Measurements from ENCODE around the gene FAM83E. TPM values are rescaled to one million over a fixed set of nuclear protein-coding genes. Genes with fewer than 3 reads are reported as not detected.
A peak's percentile ranks its signal among the peaks of the same experiment; 100 is the strongest.

FAM83E gene
- total and polyA plus RNA-seq, 8 donors = 1.2 to 3.4 (median 2.6) TPM

DNA sequence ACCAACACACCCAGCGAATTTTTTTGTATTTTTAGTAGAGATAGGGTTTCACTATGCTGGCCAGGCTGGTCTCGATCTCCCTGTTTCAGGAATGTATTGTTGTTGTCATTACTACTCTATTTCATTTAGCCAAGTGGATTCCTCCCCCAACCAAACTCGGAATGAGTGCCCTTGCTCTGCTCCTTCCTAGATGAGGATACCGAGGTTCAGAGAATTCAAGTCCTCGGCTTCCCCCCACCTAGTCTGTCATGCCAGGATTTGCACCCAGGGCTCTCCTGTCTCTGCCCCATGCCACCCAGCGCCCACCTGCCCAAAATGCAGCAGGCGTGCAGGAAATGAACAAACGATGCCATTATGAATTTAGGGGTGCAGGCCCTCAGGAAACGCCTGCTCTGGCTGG lies 11.9 kb downstream of the FAM83E start:
- TF ChIP-seq, protein P1, sequence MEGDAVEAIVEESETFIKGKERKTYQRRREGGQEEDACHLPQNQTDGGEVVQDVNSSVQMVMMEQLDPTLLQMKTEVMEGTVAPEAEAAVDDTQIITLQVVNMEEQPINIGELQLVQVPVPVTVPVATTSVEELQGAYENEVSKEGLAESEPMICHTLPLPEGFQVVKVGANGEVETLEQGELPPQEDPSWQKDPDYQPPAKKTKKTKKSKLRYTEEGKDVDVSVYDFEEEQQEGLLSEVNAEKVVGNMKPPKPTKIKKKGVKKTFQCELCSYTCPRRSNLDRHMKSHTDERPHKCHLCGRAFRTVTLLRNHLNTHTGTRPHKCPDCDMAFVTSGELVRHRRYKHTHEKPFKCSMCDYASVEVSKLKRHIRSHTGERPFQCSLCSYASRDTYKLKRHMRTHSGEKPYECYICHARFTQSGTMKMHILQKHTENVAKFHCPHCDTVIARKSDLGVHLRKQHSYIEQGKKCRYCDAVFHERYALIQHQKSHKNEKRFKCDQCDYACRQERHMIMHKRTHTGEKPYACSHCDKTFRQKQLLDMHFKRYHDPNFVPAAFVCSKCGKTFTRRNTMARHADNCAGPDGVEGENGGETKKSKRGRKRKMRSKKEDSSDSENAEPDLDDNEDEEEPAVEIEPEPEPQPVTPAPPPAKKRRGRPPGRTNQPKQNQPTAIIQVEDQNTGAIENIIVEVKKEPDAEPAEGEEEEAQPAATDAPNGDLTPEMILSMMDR (IDR thresholded peaks at IDR 0.05) = no peak
- no peak for DNase-seq
- intact Hi-C loops (cut with DNase I) = no loop called here
- no peak for FAIRE-seq
- Histone ChIP-seq H3K4me3 (no peak overlapping the region), H3K27ac (no peak overlapping the region), H3K36me3 (no peaks in the 10 kb centered on the region), H3K27me3 (no peaks in the 10 kb centered on the region), H3K4me1 (no peaks in the 10 kb centered on the region), H3K9me3 (no peaks in the 10 kb centered on the region)
- no peak for ATAC-seq
- WGBS, 2 donors = 67 to 84% methylated on average over 9 of the region's 9 CpGs

DNA sequence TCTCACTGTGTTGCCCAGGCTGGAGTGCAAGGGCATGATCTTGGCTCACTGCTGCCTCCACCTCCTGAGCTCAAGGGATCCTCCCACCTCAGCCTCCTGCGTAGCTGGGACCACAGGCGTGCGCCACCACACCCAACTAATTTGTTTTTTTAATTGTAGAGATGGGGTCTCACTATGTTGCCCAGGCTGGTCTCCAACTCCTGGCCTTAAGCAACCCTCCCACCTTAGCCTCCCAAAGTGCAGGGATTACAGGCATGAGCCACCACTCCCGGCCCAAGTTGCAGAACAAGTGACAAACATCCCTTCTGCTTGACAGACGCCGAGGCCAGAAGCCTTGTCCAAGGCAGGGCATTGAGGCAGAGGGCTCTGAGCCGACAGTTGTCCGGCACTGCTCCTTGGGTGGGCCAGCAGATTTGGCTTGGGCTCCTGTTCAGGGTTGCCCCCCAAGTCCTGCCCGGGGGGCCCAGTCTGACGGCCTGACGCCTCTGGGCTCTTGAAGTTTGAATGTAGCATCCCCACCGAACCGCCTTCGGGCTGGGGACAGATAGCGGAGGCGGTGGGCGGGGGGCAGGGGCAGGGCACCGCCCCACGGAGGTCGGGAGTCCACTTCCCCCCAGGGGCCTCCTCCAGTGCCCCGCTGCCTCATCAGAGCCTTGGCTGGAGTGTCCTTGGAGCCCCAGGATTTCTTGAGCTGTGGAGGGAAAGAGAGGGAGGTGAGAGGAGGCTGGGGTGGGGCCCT lies 14.0 kb downstream of the FAM83E start:
- intact Hi-C loops (cut with DNase I) = no loop called here
- TF ChIP-seq, protein P1 (IDR thresholded peaks at IDR 0.05) = no peak
- DNase-seq (peak in 1 of 6 donors; percentile 62), ATAC-seq (no peak), FAIRE-seq (no peak)
- no peak overlapping the region for H3K4me3 ChIP-seq
- no peaks in the 10 kb centered on the region for H3K27me3 ChIP-seq
- H3K27ac ChIP-seq = no peak overlapping the region
- H3K4me1 ChIP-seq = no peaks in the 10 kb centered on the region
- H3K36me3 ChIP-seq = no peaks in the 10 kb centered on the region
- H3K9me3 ChIP-seq = no peaks in the 10 kb centered on the region
- 78 to 89% methylated on average over 19 to 21 of the region's 21 CpGs for WGBS, 2 donors

DNA sequence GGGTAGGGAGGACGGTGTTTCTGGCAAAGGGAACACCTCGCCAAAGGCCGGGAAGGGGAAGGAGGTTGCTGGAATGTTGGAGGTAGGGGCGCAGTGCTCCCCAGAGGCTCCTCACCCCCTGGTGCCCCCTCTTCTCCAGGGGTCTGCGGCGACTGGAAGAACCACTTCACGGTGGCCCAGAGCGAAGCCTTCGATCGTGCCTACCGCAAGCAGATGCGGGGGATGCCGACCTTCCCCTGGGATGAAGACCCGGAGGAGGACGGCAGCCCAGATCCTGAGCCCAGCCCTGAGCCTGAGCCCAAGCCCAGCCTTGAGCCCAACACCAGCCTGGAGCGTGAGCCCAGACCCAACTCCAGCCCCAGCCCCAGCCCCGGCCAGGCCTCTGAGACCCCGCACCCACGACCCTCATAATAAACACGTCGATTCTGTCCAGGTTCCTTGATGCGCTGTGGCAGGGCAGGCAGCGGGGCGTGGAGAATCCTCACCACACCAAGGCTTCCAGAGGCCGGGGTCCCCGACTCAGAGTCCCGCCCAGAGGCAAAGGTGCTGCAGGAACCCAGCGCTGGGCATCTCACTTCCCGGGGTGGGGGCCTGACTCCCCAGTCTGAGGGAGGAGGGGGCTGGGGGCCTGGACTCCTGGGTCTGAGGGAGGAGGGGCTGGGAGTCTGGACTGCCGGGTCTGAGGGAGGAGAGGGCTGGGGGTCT lies 15.7 kb downstream of the FAM83E start:
- Histone ChIP-seq H3K27ac (no peak overlapping the region), H3K9me3 (no peaks in the 10 kb centered on the region), H3K4me3 (no peak overlapping the region), H3K36me3 (no peaks in the 10 kb centered on the region), H3K4me1 (no peaks in the 10 kb centered on the region), H3K27me3 (no peaks in the 10 kb centered on the region)
- ATAC-seq (no peak), DNase-seq (peak in 1 of 6 donors; percentile 55), FAIRE-seq (no peak)
- TF ChIP-seq, protein P1 (IDR thresholded peaks at IDR 0.05) = no peak
- intact Hi-C loops (cut with DNase I) = no loop called here
- WGBS, 2 donors = 51 to 73% methylated on average over 28 to 30 of the region's 30 CpGs

DNA sequence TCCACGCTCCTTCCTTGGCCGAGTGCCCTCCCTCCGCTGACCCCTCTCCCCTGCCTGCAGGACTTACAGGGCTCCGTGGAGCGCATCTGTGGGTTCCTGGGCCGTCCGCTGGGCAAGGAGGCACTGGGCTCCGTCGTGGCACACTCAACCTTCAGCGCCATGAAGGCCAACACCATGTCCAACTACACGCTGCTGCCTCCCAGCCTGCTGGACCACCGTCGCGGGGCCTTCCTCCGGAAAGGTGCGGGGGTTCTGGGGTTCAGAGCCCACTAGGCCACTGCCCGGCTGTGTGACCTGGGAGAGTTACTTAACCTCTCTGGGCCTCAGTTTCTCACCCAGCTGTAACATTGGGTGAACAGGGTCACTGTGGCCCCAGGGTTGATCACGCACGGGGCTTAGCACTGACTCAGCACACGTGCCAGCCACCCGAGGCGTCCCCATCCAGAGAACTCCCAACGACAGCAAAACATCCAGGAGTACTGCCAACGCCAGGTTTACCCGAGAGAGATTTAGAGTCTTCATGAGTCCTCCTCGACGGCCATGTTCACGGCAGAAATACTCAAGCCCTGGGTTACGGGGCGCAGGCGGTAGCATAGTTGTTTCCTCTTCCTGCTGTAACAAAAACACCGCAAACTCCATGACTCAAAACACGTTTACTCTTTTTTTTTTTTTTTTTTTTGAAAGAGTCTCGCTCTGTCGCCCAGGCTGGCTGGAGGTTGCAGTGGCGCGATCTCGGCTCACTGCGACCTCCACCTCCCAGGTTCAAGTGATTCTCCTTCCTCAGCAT lies 18.0 kb downstream of the FAM83E start:
- WGBS, 2 donors = 71 to 82% methylated on average over 39 of the region's 39 CpGs
- Histone ChIP-seq H3K27ac (no peak overlapping the region), H3K36me3 (no peaks in the 10 kb centered on the region), H3K27me3 (no peaks in the 10 kb centered on the region), H3K4me3 (no peak overlapping the region), H3K4me1 (no peaks in the 10 kb centered on the region), H3K9me3 (no peaks in the 10 kb centered on the region)
- ATAC-seq = no peak
- intact Hi-C loops (cut with DNase I) = no loop called here
- no peak for FAIRE-seq
- TF ChIP-seq, protein P1 (IDR thresholded peaks at IDR 0.05) = no peak
- DNase-seq = peak in 1 of 6 donors; percentile 50
